IMR-90 (cell line): ENCODE data around the gene ZNF716. TPM values are rescaled to one million over a fixed set of nuclear protein-coding genes. Genes with fewer than 3 reads are reported as not detected.

Experiments used
- ATAC-seq: fragments of 200-7000 bp; cut with Tn5 transposase; 2 replicates; pipeline ENCODE4 v1.9.1; 2020; ENCODE audit warnings: low read depth, mild to moderate bottlenecking, moderate library complexity
- BruUV-seq: library from RNA; stranded (reverse); fragments of 400-500 nt; replicated peaks from 2 replicates; lab custom pipeline; 2021; lab: Mats Ljungman, UMichigan
- CTCF ChIA-PET: fragments of 300-600 bp; formaldehyde crosslinking; extraction: SDS; loops from one replicate; lab custom pipeline; 2021; ENCODE audit warnings: antibody characterized with exemption; lab: Yijun Ruan, JAX
- POLR2A ChIA-PET: fragments of 300-600 bp; sonication (Branson Sonifier 250); formaldehyde crosslinking; loops from one replicate; lab custom pipeline; 2022; ENCODE audit warnings: antibody characterized with exemption; ENCODE audit not compliant: unreplicated experiment; lab: Charles Lee
- DNase-seq: peaks from one replicate; pipeline ENCODE4 v3.0.0; 2013
- H2AFZ ChIP-seq: replicated peaks from 2 replicates; pipeline ENCODE3; 2013; ENCODE audit warnings: low read length, mild to moderate bottlenecking; ENCODE audit not compliant: poor library complexity
- H2AK5ac ChIP-seq: 2 replicates; pipeline ENCODE4 v1.6.1; 2013; ENCODE audit warnings: low read depth, low read length, inconsistent platforms
- H2AK9ac ChIP-seq: replicated peaks from 2 replicates; pipeline ENCODE3; 2013; ENCODE audit warnings: mild to moderate bottlenecking, low read depth, low read length, moderate library complexity; ENCODE audit not compliant: poor library complexity
- H2BK120ac ChIP-seq: 2 replicates; pipeline ENCODE4 v1.6.1; 2013; ENCODE audit warnings: low read depth, low read length, inconsistent platforms
- H2BK15ac ChIP-seq: 3 replicates; pipeline ENCODE4 v1.6.1; 2013; ENCODE audit warnings: low read depth, low read length, inconsistent platforms
- H2BK20ac ChIP-seq: 2 replicates; pipeline ENCODE4 v1.6.1; 2013; ENCODE audit warnings: low read depth, mild to moderate bottlenecking, inconsistent platforms, low read length, moderate library complexity
- H2BK5ac ChIP-seq: 2 replicates; pipeline ENCODE4 v1.6.1; 2013; ENCODE audit warnings: mild to moderate bottlenecking, low read depth, low read length, inconsistent platforms; ENCODE audit not compliant: poor library complexity, severe bottlenecking
- H3K14ac ChIP-seq: replicated peaks from 2 replicates; pipeline ENCODE4 v1.6.1; 2013; ENCODE audit warnings: low read depth, low read length, inconsistent platforms
- H3K18ac ChIP-seq: 2 replicates; pipeline ENCODE4 v1.6.1; 2013; ENCODE audit warnings: low read depth, low read length, control low read depth
- H3K23ac ChIP-seq: 2 replicates; pipeline ENCODE4 v1.6.1; 2013; ENCODE audit warnings: low read depth, low read length, inconsistent platforms
- H3K27ac ChIP-seq: 2 replicates; pipeline ENCODE4 v1.5.1; 2013; ENCODE audit warnings: mild to moderate bottlenecking, control low read depth, low read length; ENCODE audit not compliant: insufficient read depth
- H3K27me3 ChIP-seq: 2 replicates; pipeline ENCODE4 v1.6.1; 2013; ENCODE audit warnings: low read length; ENCODE audit not compliant: control insufficient read depth, insufficient read depth
- H3K36me3 ChIP-seq: 2 replicates; pipeline ENCODE4 v1.6.1; 2013; ENCODE audit warnings: low read length, mixed read lengths; ENCODE audit not compliant: control insufficient read depth, insufficient read depth
- H3K4ac ChIP-seq: 2 replicates; pipeline ENCODE4 v1.6.1; 2013; ENCODE audit warnings: low read depth, low read length, inconsistent platforms
- H3K4me1 ChIP-seq: 2 replicates; pipeline ENCODE4 v1.6.1; 2013; ENCODE audit warnings: low read length, mixed read lengths; ENCODE audit not compliant: control insufficient read depth, insufficient read depth
- H3K4me2 ChIP-seq: 2 replicates; pipeline ENCODE4 v1.6.1; 2013; ENCODE audit warnings: low read depth, mild to moderate bottlenecking, control low read depth, low read length, moderate library complexity
- H3K4me3 ChIP-seq: 2 replicates; pipeline ENCODE4 v1.5.1; 2013; ENCODE audit warnings: low read depth, mild to moderate bottlenecking, control low read depth, low read length, moderate library complexity; ENCODE audit not compliant: insufficient read depth
- H3K56ac ChIP-seq: 2 replicates; pipeline ENCODE4 v1.6.1; 2013; ENCODE audit warnings: low read length, inconsistent platforms; ENCODE audit not compliant: insufficient read depth; ENCODE audit errors: extremely low read depth
- H3K79me1 ChIP-seq, 2 experiments: 2 replicates each; pipeline ENCODE4 v1.6.1; 2013; ENCODE audit warnings: low read length in 2 of 2, inconsistent platforms in 1 of 2, low read depth in 1 of 2
- H3K9ac ChIP-seq: 2 replicates; pipeline ENCODE4 v1.6.1; 2013; ENCODE audit warnings: low read depth, low read length, control low read depth
- H3K9me1 ChIP-seq: 2 replicates; pipeline ENCODE4 v1.6.1; 2013; ENCODE audit warnings: low read length, inconsistent platforms; ENCODE audit not compliant: insufficient read depth
- H3K9me3 ChIP-seq: 2 replicates; pipeline ENCODE4 v1.6.1; 2013; ENCODE audit warnings: low read length; ENCODE audit not compliant: control insufficient read depth, insufficient read depth
- H4K20me1 ChIP-seq: 2 replicates; pipeline ENCODE4 v1.6.1; 2013; ENCODE audit warnings: low read length, inconsistent platforms; ENCODE audit not compliant: insufficient read depth
- H4K5ac ChIP-seq: 2 replicates; pipeline ENCODE4 v1.6.1; 2013; ENCODE audit warnings: mild to moderate bottlenecking, low read depth, low read length, control low read depth
- H4K8ac ChIP-seq, 2 experiments: 2 replicates each; pipeline ENCODE4 v1.6.1; 2013; ENCODE audit warnings: low read depth in 2 of 2, low read length in 2 of 2, control low read depth in 1 of 2, inconsistent platforms in 1 of 2
- H4K91ac ChIP-seq: 2 replicates; pipeline ENCODE4 v1.6.1; 2013; ENCODE audit warnings: low read depth, low read length, inconsistent platforms; ENCODE audit not compliant: insufficient read depth
- BHLHE40 ChIP-seq: fragments of 150-350 bp; IDR thresholded peaks from 2 replicates; pipeline ENCODE4 v1.6.1; 2016; ENCODE audit warnings: mild to moderate bottlenecking, low read depth, low read length
- CEBPB ChIP-seq: IDR thresholded peaks from 2 replicates; pipeline ENCODE4 v1.6.1; 2012; ENCODE audit warnings: low read depth, low read length, improper control_type of control experiment
- CHD1 ChIP-seq: IDR thresholded peaks from 2 replicates; pipeline ENCODE4 v1.6.1; 2012; ENCODE audit warnings: low read depth, low read length, improper control_type of control experiment
- CTCF ChIP-seq: conservative IDR thresholded peaks from 2 replicates; pipeline ENCODE4 v1.5.1; 2012; ENCODE audit warnings: mild to moderate bottlenecking, low read depth, low read length, improper control_type of control experiment
- MAFK ChIP-seq: IDR thresholded peaks from 2 replicates; pipeline ENCODE4 v1.6.1; 2012; ENCODE audit warnings: low read depth, low read length, improper control_type of control experiment
- MAZ ChIP-seq: IDR thresholded peaks from 2 replicates; pipeline ENCODE4 v1.6.1; 2012; ENCODE audit warnings: low read depth, mild to moderate bottlenecking, low read length, improper control_type of control experiment, moderate library complexity, borderline replicate concordance
- MXI1 ChIP-seq: IDR thresholded peaks from 2 replicates; pipeline ENCODE4 v1.6.1; 2012; ENCODE audit warnings: low read depth, mild to moderate bottlenecking, low read length, moderate library complexity, borderline replicate concordance
- NFE2L2 ChIP-seq: fragments of 150-350 bp; IDR thresholded peaks from 2 replicates; pipeline ENCODE4 v1.6.1; 2016; ENCODE audit warnings: low read depth, mild to moderate bottlenecking, low read length
- POLR2A ChIP-seq: IDR thresholded peaks from 2 replicates; pipeline ENCODE4 v1.6.1; 2012; ENCODE audit warnings: mild to moderate bottlenecking, low read depth, low read length
- RAD21 ChIP-seq: IDR thresholded peaks from 2 replicates; pipeline ENCODE4 v1.6.1; 2012; ENCODE audit warnings: low read length, improper control_type of control experiment
- RCOR1 ChIP-seq: IDR thresholded peaks from 2 replicates; pipeline ENCODE4 v1.6.1; 2012; ENCODE audit warnings: mild to moderate bottlenecking, low read length, improper control_type of control experiment; ENCODE audit not compliant: insufficient replicate concordance
- RFX5 ChIP-seq: IDR thresholded peaks from 2 replicates; pipeline ENCODE4 v1.8.0; 2012; ENCODE audit warnings: low read depth, mild to moderate bottlenecking, low read length, moderate library complexity
- WGBS, 2 experiments: methylation state at CpG; one replicate each; pipeline versions ENCODE4 v1.1.5 to v1.1.7; 2013; ENCODE audit warnings: missing lambda C conversion rate in 2 of 2; ENCODE audit not compliant: insufficient read length in 1 of 2; ENCODE audit errors: extremely low coverage in 2 of 2; 5-methylcytosine and 5-hydroxymethylcytosine counted together
- dilution Hi-C: fragments of 300-500 bp; cut with HindIII; formaldehyde crosslinking; loops from one replicate; pipeline ENCODE4 v1.14.3; 2018; ENCODE audit warnings: low sequenced_read_pairs; ENCODE audit not compliant: unreplicated experiment
- in situ Hi-C: fragments of 300-500 bp; cut with MboI; formaldehyde crosslinking; loops from 3 replicates; pipeline ENCODE4 v1.14.3; 2019; ENCODE audit warnings: low sequenced_read_pairs, inconsistent platforms, mixed read lengths
- intact Hi-C: fragments of 100-400 bp; cut with micrococcal nuclease; formaldehyde crosslinking; loops from 2 replicates; pipeline ENCODE4 v1.10.0; 2022
- polyA plus RNA-seq, 3 experiments: library from polyadenylated mRNA; depleted of rRNA; stranded (reverse); fragments of >200 nt; gene quantifications; 2 replicates each; pipeline ENCODE4 v1.2.3, GENCODE V29; 2012; ENCODE audit warnings: low replicate concordance in 1 of 3
- total RNA-seq: library from RNA; depleted of rRNA; stranded (reverse); fragments of >200 nt; gene quantifications from 2 replicates; pipeline ENCODE4 v1.2.3, GENCODE V29; 2012
- TF ChIP-seq, protein P1 (sequence below): fragments of 150-350 bp; IDR thresholded peaks from 2 replicates; pipeline ENCODE4 v1.6.1; 2016; ENCODE audit warnings: low read depth, mild to moderate bottlenecking, low read length, moderate library complexity, borderline replicate concordance

The ZNF716 gene
- total and polyA plus RNA-seq, 2 of the 4 experiments (the other 2 are of a cell fraction): not detected

DNA sequence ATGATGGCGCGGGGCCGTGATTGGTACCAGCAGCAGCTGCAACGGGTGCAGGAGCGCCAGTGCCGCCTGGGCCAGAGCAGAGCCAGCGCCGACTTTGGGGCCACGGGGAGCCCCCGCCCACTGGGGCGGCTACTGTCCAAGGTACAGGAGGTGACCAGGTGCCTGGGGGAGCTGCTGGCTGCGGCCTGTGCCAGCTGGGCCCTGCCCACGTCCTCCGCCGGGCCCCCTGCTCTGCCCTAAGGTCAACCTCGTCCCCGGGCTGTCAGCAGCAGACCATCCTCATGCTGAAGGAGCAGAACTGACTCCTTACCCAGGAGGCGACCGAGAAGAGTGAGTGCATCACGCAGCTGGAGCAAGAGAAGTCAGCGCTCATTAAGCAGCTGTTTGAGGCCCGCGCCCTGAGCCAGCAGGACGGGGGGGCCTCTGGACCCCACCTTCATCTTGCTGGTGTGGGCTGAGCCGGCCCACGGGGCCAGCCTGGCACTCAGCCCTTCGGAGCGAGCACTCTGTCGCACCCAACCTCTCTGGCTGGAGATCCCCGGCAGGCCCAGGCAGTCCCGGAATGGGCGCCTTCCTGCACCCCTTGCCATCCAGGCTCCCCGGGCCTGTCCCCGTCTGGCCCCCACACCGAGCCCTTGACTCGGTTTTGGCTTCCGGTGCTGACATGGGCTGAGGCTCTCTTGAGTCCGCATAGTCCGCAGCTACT, 24.6 kb upstream of the ZNF716 start:
- H3K4ac ChIP-seq: no peak overlapping the region
- H4K8ac ChIP-seq: no peak overlapping the region
- no peak overlapping the region for H3K23ac ChIP-seq
- H3K27me3 ChIP-seq: no peaks in the 10 kb centered on the region
- no peak overlapping the region for H3K9ac ChIP-seq
- dilution Hi-C loops: no loop called here
- no peaks in the 10 kb centered on the region for H3K9me1 ChIP-seq
- no peak overlapping the region for H2BK15ac ChIP-seq
- intact Hi-C loops: no loop called here
- TF ChIP-seq RFX5: no peak
- TF ChIP-seq, protein P1, sequence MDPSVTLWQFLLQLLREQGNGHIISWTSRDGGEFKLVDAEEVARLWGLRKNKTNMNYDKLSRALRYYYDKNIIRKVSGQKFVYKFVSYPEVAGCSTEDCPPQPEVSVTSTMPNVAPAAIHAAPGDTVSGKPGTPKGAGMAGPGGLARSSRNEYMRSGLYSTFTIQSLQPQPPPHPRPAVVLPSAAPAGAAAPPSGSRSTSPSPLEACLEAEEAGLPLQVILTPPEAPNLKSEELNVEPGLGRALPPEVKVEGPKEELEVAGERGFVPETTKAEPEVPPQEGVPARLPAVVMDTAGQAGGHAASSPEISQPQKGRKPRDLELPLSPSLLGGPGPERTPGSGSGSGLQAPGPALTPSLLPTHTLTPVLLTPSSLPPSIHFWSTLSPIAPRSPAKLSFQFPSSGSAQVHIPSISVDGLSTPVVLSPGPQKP: no peak
- TF ChIP-seq RCOR1: no peak
- no peak for TF ChIP-seq NFE2L2
- no peak for TF ChIP-seq MAZ
- no peak for TF ChIP-seq MAFK
- TF ChIP-seq POLR2A: no peak
- no peak for TF ChIP-seq CEBPB
- TF ChIP-seq RAD21: no peak
- TF ChIP-seq MXI1: no peak
- no peak for TF ChIP-seq CHD1
- TF ChIP-seq CTCF: no peak
- no peak for TF ChIP-seq BHLHE40
- H4K5ac ChIP-seq: no peak overlapping the region
- H3K4me2 ChIP-seq: no peak overlapping the region
- BruUV-seq: no TSS peak
- no peak overlapping the region for H2BK120ac ChIP-seq
- H3K56ac ChIP-seq: no peak overlapping the region
- ATAC-seq (no peak), DNase-seq (no peak)
- H2AK9ac ChIP-seq: no peak overlapping the region
- WGBS, 2 experiments: 69% methylated on average over 13 of the region's 39 CpGs; no CpG with 5 or more reads in 1 of the 2 experiments
- CTCF ChIA-PET: no interaction called here
- in situ Hi-C loops: no loop called here
- H3K36me3 ChIP-seq: no peaks in the 10 kb centered on the region
- H4K20me1 ChIP-seq: no peaks in the 10 kb centered on the region
- H3K18ac ChIP-seq: no peak overlapping the region
- POLR2A ChIA-PET: no interaction called here
- no peak overlapping the region for H4K91ac ChIP-seq
- H3K27ac ChIP-seq: no peak overlapping the region
- no peak overlapping the region for H3K14ac ChIP-seq
- H3K4me3 ChIP-seq: no peak overlapping the region
- H3K79me1 ChIP-seq: no peaks in the 10 kb centered on the region
- H3K4me1 ChIP-seq: no peaks in the 10 kb centered on the region
- no peak overlapping the region for H2BK20ac ChIP-seq
- peaks cover 21% of the 10 kb centered on the region; the same call in 1 of the 2 replicates for H3K9me3 ChIP-seq
- no peak overlapping the region for H2BK5ac ChIP-seq
- no peak overlapping the region for H2AFZ ChIP-seq
- no peak overlapping the region for H2AK5ac ChIP-seq
